ENCODE data around the gene XPA.
"Not testable (repeated sequence)": the region's sequence is repeated elsewhere in the genome, so short reads cannot be mapped to it uniquely, and the experiment has no call there.

XPA gene

DNA sequence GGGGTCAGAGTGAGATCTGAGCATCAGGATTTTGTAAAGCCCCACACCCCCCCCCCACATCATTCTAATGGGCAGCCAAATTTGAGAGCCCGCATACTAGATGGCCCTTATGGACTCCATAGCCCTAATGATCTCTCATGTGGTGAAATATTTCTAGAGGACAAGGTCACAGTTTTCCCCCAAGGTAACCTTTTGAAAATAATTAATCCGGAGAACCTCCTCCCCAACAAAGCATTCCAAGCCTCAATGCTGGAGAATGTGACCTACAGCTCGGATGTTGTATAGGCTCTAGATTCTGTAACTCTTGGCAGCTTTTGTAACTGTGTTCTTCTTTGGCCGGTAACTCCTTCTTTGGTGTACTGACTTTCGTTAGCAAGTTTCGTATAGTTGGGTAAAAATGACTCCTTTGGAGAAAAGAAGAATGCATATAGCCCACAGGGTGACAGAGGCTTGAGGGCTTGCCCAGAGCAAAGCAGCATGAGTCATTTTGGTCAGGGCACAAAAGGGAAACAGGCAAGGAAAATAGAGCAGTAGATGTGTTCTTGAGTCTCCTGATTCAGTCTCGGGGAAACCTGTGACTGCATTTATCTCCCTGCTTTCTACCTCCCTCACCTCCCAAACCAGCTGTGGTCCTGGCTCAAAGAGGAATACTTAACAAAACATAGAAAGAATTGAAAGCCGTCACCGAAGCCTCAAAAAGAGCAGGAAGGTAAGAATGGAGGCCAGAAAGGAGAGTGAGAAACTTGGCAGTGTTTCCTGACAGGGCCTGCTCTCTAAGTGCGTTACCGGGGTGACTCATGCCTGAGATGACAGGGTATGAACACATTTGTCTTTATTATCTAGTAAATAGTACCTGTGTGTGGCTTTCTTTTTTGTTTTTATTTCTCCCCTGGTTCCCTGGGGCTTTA, 6.6 kb upstream of the XPA start:
- peak in 1 of 5 donors; percentile 63 for DNase-seq

DNA sequence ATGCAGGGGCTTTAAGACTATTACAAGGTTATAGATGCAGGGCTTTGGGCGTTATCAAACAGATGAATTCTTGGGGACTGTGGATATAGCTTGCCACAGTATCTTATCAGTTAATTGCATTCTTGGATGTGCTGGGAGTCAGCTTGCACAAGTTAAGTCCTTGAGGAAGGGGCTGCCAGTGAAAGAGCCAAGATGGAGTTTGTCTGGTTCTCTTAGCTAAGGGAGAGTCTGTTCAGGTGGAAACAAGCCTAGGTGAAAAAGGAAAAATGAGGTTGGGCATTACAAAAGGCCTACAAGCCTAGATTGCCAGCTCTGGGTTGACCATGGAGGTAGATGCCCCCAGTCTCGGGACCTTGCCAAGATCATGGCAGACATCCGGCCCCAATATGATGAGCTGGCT, 2.7 kb upstream of the XPA start:
- not testable (repeated sequence) for DNase-seq

DNA sequence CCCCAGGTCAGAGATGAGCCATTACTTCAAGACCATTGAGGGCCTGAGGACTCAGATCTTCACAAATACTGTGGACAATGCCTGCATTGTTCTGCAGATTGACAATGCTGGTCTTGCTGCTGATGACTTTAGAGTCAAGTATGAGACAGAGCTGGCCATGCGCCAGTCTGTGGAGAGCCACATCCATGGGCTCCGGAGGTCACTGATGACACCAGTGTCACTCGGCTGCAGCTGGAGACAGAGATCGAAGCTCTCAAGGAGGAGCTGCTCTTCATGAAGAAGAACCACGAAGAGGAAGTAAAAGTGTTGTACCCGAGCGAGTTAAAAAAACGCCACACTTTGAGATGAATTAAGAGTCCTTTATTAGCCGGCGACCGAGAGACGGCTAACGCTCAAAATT, 2.1 kb upstream of the XPA start:
- not testable (repeated sequence) for DNase-seq

DNA sequence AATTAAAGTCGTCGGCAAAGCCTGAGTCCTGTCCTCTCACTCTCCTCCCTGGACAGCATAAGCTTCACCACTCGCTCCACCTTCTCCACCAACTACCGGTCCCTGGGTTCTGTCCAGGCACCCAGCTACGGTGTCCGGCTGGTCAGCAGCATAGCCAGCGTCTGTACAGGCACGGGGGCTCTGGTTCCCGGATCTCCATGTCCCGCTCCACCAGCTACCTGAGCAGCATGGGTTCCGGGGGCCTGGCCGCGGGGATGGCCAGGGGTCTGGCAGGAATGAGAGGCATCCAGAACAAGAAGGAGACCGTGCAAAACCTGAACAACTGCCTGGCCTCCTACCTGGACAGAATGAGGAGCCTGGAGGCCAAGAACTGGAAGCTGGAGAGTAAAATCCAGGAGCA, 1.7 kb upstream of the XPA start:
- no peak for DNase-seq

DNA sequence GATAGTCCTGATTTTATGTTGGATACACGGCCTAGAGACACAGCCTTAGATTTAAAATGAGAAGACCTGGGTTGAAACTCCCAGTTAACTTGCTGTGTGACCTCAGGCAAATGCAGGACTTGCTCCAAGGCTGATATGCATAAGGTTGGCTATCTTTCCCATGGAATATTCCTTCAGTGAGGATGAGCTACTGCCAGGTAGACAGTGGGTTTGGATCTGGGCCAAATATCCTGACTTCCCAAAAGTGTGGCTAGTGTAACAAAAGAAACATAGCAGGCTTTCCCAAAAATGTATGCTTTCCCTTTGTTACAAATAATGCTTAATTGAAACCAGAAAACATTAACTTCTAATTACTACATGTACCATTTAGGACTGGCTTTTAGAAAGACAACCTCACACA, 697 bp upstream of the XPA start:
- no peak for DNase-seq

DNA sequence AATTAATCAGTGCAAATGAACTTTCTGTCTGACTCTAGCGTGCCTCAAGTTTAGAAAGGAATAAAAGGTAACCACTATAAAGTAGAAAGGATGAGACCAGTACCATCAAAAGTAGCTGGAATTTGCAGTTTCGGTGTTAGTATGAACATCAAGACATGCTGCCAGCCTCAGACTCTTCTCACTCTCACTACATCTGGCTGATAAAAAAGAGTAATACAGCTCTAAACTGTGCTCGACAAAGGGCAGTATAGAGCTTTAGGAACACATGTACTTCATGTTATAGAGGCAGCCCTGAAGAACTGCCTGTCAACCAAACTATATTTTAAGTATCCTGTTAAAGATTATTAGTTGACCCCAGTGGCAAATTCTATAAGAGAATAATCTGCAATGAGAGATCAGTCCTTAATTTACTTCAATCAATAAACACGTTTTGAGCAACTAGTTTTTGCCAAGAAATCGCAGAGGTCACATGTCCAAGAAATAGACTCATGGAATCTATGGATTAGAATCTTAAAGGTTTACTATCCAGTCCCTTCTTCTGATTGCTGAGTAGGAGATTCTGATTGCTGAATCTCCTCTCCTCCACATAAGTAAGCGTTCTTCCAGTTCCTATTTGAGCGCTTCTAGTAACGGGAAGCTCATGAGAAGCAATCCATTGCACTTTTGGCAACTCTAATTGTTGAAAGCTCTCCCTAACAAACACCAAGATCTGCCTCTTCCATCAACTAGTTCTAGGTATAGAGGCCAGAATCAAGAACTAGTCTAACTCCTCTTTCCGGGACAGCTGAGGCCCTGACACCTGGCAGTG, 941 bp downstream of the XPA start:
- DNase-seq: peak in 1 of 5 donors; percentile 12

DNA sequence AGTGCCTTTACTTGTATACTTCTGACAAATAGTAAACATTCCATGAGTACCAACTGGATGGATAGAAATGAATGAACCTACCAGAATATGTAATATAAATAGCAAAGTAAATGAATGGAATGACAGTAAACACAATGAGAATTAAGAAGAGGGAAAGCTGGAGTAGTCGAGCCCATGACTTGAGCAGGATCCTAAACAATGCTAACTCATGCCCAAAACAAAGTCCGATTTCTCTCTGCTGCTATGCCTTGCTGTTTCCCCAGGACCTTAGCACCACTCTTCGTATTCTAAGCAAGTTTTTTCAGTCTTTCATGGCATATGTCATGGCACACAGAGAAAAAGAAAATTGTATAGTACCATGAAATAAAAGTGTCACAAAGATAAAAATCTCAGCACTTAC, 1.8 kb downstream of the XPA start:
- DNase-seq: no peak

DNA sequence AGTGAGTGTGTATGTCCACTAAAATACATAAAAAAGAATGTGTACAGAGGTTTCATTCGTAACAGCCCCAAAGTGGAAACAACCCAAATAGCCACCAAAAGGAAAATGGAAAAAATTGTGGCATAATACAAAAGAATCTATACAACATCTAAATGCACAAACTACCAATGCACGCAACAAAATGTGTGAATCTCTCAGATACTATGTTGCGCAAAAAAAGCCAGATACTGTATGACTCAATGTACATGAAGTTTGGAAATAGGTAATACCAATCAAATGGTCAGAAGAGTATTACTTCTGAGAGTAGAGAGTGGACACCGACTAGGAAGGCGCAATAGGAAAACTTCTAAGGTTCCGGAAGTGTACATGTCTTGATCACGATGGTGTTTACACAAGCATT, 2.4 kb downstream of the XPA start:
- DNase-seq: no peak

DNA sequence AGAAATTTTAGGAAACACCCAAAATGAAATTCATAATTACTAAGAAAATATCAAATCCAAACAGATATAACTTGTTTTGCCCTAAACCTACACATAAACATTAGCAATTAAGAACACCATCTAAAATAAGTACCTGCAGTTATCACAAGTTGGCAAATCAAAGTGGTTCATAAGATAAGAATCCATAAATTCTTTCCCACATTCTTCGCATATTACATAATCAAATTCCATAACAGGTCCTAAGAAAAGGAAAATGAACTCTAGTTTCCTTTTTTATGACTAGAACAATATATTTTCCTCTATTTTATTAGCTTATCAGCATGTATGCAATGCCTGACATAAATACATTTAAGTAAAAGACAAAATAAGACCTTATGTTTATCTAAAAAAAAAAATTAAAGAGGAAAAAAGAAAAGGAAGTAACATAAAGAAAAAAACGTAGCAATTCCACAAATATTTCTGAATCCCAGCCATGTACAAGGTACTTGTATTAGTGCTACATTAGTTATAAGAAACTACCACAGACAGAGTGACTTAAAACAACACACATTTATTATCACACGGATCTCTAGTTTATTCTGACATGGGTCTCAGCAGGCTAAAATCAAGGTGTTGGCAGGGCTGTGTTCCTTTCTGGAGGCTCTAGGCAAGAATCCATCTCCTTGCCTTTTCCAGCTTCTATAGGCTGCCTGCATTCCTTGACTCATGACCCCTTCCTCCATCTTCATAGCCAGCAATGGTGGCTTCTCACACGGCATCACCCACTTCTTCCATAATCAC, 7.5 kb downstream of the XPA start:
- no peak for DNase-seq

DNA sequence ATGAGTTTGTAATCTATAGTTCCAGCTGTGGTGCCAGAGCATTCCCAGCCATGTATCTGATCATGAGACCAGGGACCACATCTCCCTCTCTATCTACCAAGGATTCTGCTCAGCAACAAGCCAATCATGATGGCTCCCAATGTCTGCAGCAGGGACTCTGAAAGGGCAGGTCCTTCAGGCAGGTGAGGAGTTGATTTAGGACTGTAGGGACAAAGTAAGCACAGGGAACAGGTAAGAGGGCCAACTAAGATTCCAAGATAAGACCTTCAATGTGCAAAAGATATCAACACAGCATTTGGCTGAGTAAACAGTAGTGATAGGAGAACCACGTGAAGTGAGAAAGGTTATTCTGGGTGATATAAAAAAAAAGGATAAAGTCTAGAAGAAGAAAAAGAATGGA, 8.5 kb downstream of the XPA start:
- DNase-seq: no peak

DNA sequence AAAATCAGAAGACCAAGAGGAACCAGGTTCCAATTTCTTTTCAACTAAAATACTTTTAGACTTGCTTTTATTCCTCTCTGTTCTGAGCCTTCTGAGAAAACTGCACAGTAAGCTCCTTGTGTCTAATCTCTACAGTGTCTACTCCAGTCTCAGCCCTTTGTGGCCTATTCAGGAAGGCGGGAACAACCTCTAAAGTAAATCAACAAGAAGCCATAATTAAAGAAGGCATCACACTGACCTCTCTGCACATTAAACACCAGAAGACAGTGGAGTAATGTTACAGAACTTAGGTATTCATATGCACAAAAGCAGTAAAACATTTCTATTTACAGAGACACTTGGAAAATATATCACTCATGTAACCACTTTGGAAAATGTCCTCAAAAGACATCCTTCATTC, 14.9 kb downstream of the XPA start:
- no peak for DNase-seq

DNA sequence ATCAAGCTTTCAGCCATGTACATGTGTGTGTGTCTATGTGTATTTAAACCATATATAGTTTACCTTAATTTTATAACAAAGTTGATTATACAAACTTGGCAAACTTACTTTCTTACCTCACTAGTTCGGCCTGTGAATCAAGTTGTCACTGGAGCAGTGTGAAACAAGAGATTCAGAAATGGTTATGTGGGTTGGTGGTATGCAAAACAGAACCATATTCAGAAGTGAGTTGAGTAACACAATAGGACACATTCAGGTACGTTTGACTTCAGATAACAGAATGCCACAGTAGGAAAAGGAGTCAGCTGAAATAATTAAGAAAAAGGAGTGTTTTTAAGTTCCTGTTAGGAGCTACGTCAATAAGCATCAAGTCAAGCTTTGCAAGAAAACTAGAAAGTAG, 21.5 kb downstream of the XPA start:
- no peak for DNase-seq

DNA sequence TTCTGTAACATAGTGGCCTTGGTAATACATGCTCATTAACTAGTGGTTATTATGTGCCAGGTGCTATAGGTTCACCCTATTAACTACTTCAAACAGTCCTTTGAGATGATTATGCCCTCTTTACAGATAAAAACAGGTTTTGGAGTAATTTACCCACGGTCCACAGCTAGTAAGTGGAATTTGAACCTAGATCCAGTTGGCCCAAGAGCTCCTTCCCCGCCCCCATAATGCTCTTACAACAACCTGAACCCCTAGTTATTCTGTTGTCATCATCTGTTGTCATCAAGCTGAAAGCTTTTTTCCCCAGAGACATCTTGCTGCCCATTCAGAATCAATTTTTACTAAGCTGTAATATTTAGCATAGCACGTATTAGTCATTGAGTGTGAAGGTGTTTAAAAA, 23.2 kb downstream of the XPA start:
- DNase-seq: no peak

DNA sequence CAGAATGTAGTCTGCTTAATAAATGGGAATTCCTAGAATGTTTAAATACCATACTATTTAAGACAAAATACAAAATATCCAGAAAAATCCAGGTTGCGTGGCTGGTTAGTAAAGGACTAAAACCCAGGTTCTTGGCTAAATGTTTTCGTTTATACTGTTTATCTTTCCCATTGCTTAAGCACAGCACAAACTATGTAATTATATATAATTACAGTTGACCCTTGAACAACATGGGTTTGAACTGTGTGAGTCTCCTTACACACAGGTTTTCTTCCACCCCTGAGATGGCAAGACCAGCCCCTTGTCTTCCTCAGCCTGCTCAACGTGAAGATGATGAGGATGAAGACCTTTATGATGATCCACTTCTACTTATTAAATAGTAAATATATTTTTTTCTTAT, 24.7 kb downstream of the XPA start:
- DNase-seq: no peak

DNA sequence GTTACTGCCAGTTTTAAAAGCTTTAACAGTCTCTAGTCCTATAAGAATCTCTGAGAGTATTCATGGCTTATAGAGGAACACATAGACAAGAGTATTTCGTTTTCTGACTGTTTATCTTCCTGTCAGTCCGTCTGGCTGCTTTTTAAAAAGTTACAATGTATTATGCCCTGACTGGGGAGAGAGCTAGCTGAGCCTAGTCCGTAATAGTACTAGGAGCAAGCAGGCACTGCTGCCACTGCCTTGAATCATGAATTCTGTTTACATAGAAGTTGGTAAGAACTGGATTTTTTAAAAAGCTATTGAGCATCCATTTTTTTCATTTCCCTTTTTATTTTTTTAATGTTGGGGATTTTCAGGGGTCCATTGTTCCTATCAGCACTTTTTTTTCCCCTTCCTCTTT, 26.6 kb downstream of the XPA start:
- no peak for DNase-seq

DNA sequence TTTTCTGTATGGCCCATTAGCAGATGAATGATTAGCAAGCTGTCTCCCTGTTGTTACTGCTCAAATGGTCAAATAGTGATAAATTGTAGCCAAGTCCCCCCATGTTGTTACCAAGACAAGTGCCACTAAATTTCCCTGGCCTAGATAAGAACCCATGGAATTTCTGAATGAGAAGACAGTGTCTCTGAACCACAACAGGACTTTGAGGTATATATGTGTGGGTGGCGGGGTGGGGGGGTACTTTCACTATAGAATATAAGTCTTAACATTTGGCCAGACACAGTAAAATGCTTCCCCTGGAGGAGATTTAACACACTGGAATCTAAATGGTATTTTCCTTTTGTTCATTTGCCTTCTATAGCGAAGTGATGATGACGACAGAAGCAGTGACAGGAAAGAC, 28.7 kb downstream of the XPA start:
- no peak for DNase-seq

DNA sequence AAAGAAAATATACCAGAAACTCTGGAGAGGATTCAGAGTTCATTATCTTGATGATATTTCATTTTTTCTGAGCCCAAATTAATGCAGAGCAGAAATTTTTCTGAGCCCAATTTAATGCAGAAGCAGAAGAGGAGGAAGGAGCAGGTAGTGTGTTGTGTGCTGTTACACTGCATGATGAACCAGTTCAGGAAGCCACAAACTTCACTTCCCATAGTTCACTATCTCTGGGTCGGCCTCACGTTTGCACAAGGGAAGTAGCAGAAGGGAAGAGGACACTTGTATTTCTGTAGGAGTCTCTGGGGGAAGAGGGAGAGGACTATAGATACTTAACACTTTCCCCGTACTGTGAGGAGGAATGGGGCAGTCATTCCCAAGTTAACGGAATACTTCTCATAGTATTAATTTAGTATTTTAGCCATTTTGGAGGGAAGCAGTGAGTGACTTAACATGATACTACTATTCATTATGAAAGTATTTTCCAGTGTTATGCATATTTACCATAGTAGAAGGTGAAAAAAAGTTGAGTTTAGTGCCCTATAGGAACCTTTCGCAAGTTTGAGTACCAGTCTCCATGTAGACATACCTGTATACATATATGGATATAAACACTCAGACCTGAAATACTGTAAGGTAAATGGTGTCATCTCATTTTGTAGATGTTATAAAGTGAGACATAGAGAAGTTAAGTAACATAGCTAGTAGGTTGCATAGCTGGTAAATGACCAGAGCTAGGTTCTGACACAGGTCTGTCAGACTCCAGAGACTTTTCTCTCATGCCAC, 30.0 kb downstream of the XPA start:
- DNase-seq: peak in 1 of 5 donors; percentile 6

DNA sequence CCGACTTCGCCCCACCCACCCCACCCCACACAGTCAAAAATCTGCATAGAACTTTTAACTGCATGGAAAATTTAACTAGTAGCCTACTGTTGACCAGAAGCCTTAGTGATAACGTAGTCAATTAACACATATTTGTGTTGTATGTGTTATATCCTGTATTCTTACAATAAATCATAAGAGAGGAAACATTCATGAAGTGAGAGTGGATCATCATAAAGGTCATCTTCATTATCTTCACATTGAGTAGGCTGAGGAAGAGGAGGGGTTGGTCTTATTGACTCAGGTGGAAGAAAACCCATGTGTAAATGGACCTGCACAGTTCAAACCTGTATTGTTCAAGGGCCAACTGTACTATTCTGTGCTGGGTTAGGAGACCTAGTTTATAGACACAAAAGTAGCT, 31.4 kb downstream of the XPA start:
- DNase-seq: no peak

DNA sequence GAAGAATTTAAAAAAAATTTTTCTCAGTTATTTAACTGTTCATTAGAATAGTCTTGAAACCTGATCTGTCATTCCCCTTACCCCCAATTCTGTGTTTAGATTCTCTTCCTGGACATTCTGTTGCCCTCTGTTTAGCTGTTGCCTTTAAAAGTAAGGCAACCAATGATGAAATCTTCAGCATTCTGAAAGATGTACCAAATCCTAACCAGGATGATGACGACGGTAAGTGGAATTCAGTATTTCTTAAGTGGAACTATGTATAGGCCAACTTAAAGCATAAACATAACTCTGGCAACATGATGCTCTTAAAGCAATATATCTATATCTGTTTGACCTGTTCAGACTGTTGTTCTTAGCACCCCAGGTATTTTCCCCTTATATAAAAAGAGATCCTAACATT, 36.3 kb downstream of the XPA start:
- no peak for DNase-seq

DNA sequence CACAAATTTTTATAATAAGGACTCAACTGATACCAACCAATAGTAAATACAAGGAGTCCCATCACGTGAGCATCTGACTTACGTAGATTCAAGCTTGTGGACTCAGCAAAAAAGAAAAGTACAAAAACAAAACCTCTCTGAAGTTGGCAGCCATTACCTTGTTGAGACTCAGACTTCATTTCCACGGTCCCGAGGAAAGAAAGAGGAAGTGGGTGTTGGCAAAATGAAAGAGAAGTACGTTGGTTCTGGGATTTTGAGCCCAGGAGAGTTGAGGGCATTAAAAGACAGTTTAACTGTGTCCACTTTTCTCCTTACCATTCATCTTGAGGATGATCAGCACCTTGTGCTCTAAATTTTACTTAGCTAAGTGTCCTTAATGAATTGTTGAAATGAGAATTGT, 36.8 kb downstream of the XPA start:
- no peak for DNase-seq

DNA sequence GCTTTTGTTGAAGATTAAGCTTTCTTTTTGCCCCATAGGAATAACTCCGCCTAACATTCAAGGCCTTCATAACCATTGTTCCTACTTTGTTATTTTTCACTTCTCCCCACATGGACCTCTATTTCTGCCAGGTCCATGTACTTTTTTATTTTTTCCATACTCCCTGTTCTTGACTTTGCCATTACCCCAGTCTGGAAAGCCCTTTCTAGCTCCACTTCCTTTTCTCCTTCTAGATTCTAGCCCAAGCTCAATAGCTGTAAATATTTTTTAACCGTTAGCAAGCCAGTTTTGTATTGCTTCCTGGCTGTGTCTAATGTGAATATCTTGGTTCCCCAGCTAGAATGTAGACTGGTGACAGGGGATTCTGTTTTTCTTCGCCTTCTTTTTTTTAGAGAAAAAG, 37.4 kb downstream of the XPA start:
- no peak for DNase-seq

DNA sequence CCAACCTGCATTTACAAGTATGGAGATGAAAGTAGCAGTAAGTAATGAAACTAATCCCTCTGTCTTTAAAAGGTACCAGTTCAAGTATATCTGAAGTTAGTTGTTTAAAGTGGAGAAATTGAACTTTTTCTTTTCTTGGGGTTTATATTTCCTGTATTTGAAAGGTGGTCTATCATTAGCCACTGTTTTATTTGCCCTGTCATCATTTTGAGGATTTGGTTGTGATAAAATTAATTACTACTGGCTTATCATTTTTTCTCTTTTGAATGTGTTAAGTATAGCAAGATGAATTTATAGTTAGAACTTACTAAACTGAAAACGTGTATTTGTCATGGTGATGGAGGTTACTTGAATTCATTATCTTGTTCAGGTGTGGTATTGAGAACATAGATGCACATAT, 38.4 kb downstream of the XPA start:
- no peak for DNase-seq

DNA sequence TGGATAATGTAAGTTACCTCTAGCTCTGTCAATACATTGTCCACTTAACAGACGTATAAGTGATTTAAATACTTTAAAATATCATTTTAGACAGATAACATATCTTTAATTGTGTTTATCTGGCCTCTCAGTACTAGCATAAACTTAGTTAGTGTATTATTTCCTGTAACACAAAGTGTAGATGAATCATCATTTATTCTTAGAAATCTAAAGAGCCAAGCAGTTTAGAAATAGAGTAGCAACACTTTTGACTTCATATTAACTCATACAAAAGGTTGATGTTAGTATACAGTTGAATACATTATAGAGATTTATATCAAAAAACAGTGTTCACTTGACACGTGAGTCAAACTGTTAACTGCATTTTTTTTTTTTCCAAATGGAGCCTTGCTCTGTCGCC, 45.5 kb downstream of the XPA start:
- DNase-seq: no peak
